Measurements from ENCODE around the gene TOX2.

GRCh38 chr20:43942201-43942590 lies 27.5 kb downstream of the TOX2 start:
- TF ChIP-seq EZH2 (IDR thresholded peaks at IDR 0.05; ENCODE audit: borderline replicate concordance, low read length) (no peak), CTCF (conservative IDR thresholded peaks at IDR 0.05 in 1 of 2, IDR thresholded peaks at IDR 0.05 in 1 of 2; ENCODE audit: extremely low read depth in 1 of 2, insufficient read depth in 1 of 2, low read depth in 1 of 2, low read length in 2 of 2) (no peak)

Measured in mammary epithelial cell (primary cell).